Right ventricle myocardium superior (tissue), 1 donor: ENCODE data around the gene IDH3A. TPM values are rescaled to one million over a fixed set of nuclear protein-coding genes. Genes with fewer than 3 reads are reported as not detected.

Experiments used
- ATAC-seq: fragments of 200-7000 bp; cut with Tn5 transposase; one replicate; pipeline ENCODE4 v1.9.1; 2020; ENCODE audit warnings: mild to moderate bottlenecking; ENCODE audit not compliant: poor library complexity
- DNase-seq: peaks from one replicate; pipeline ENCODE4 v3.0.0-alpha.2; 2020
- intact Hi-C: fragments of 100-400 bp; cut with DNase I; formaldehyde crosslinking; loops from one replicate; pipeline ENCODE4 v1.11.2; 2022
- long read RNA-seq: library from polyadenylated mRNA; unstranded; transcript quantifications from one replicate; pipeline ENCODE4 v2.0.0, GENCODE V29; 2021
- total RNA-seq: library from RNA; stranded (reverse); fragmentation: NEBNext Ultra II Directional; extraction: Animal tissue kit (Norgen Biotek cat#: 25700); gene quantifications from one replicate; pipeline ENCODE4 v1.2.1, GENCODE V29; 2021
- donor health status: DM: no; HTN: yes; CAD: no; lungs with severe emphysema.

The IDH3A gene
- total RNA-seq: 448 TPM
- long read RNA-seq, full-length matches to known transcripts: 683 of 820 reads
- long read RNA-seq, partial matches to known transcripts: 50 of 820 reads
- long read RNA-seq, other reads (novel, unspliced or antisense): 87 of 820 reads

- intact Hi-C loops: no loop called here
- DNase-seq: peak; percentile 100
- peak; percentile 98 for ATAC-seq
Observed at GRCh38 chr15:78149068-78149804, at the start of gene IDH3A. Gene IDH3A, plus strand, starts transcription at chr15:78149362. Its CDS starts 42 bp downstream, at chr15:78149404.

GRCh38 chr15:78100886-78101285 is 48.3 kb upstream of the IDH3A start:
- intact Hi-C loops: no loop called here
- DNase-seq (no peak), ATAC-seq (no peak)

GRCh38 chr15:78101423-78102105 is 47.6 kb upstream of the IDH3A start:
- ATAC-seq (no peak), DNase-seq (no peak)
- intact Hi-C loops: no loop called here

GRCh38 chr15:78102211-78102610 is 47.0 kb upstream of the IDH3A start:
- intact Hi-C loops: no loop called here

GRCh38 chr15:78102741-78103140 is 46.4 kb upstream of the IDH3A start:
- ATAC-seq: no peak
- intact Hi-C loops: no loop called here
- DNase-seq: no peak

More at GRCh38 chr15:78102211-78102610, 47.0 kb upstream of the IDH3A start:
- ATAC-seq: no peak
- no peak for DNase-seq

GRCh38 chr15:78103406-78104118 is 45.6 kb upstream of the IDH3A start:
- intact Hi-C loops: no loop called here
- ATAC-seq: peak; percentile 17
- DNase-seq: no peak

GRCh38 chr15:78104119-78104479 is 45.1 kb upstream of the IDH3A start:
- DNase-seq (no peak), ATAC-seq (no peak)
- intact Hi-C loops: no loop called here

GRCh38 chr15:78104566-78105475 is 44.3 kb upstream of the IDH3A start:
- intact Hi-C loops: loop anchor here (5.0 kb wide), 1 partner anchor 103 kb away; no protein-coding TSS in a partner anchor
- no peak for DNase-seq

GRCh38 chr15:78105476-78106241 is 43.5 kb upstream of the IDH3A start:
- intact Hi-C loops: loop anchor here (5.0 kb wide), 1 partner anchor 103 kb away; no protein-coding TSS in a partner anchor
- ATAC-seq (no peak), DNase-seq (no peak)

More at GRCh38 chr15:78104566-78105475, 44.3 kb upstream of the IDH3A start:
- ATAC-seq: no peak

- DNase-seq: no peak
- ATAC-seq: no peak
- intact Hi-C loops: loop anchor here (5.0 kb wide), 1 partner anchor 105 kb away; no protein-coding TSS in a partner anchor
Observed at GRCh38 chr15:78107471-78107870, 41.7 kb upstream of the IDH3A start.

- ATAC-seq (peak; percentile 95), DNase-seq (peak; percentile 92)
- intact Hi-C loops: loop anchor here (2.0 to 5.0 kb wide), 3 partner anchors 106 to 150 kb away; no protein-coding TSS in a partner anchor
Observed at GRCh38 chr15:78108300-78109084, 40.7 kb upstream of the IDH3A start.

- no peak for DNase-seq
- no peak for ATAC-seq
- intact Hi-C loops: loop anchor here (2.0 to 5.0 kb wide), 3 partner anchors 107 to 150 kb away; no protein-coding TSS in a partner anchor
Observed at GRCh38 chr15:78109156-78109555, 40.0 kb upstream of the IDH3A start.

GRCh38 chr15:78110096-78110495 is 39.1 kb upstream of the IDH3A start:
- ATAC-seq (no peak), DNase-seq (no peak)
- intact Hi-C loops: loop anchor here (5.0 to 10.0 kb wide), 2 partner anchors 87 to 315 kb away; no protein-coding TSS in a partner anchor

GRCh38 chr15:78110916-78111475 is 38.2 kb upstream of the IDH3A start:
- ATAC-seq: no peak
- no peak for DNase-seq
- intact Hi-C loops: loop anchor here (5.0 to 10.0 kb wide), 2 partner anchors 86 to 314 kb away; no protein-coding TSS in a partner anchor

GRCh38 chr15:78111788-78112187 is 37.4 kb upstream of the IDH3A start:
- DNase-seq (no peak), ATAC-seq (no peak)
- intact Hi-C loops: loop anchor here (2.0 to 10.0 kb wide), 3 partner anchors 86 to 313 kb away; no protein-coding TSS in a partner anchor

GRCh38 chr15:78112551-78112950 is 36.6 kb upstream of the IDH3A start:
- intact Hi-C loops: loop anchor here (2.0 to 10.0 kb wide), 3 partner anchors 85 to 312 kb away; no protein-coding TSS in a partner anchor
- no peak for DNase-seq
- ATAC-seq: no peak
